H9 (cell line): ENCODE data around the gene BEND5. TPM values are rescaled to one million over a fixed set of nuclear protein-coding genes. Genes with fewer than 3 reads are reported as not detected.

Experiments used
- DNase-seq: peaks from one replicate; pipeline ENCODE4 v3.0.0-alpha.2; 2017
- H2AFZ ChIP-seq: one replicate; pipeline ENCODE4 v1.6.1; 2013; ENCODE audit warnings: mild to moderate bottlenecking, low read length, control low read depth, moderate library complexity
- H2AK5ac ChIP-seq: 2 replicates; pipeline ENCODE4 v1.6.1; 2013; ENCODE audit warnings: low read length, control low read depth, mixed read lengths; ENCODE audit not compliant: insufficient read length
- H2BK120ac ChIP-seq: one replicate; pipeline ENCODE4 v1.6.1; 2013; ENCODE audit warnings: low read depth, mild to moderate bottlenecking, low read length, control low read depth, inconsistent platforms; ENCODE audit not compliant: poor library complexity, severe bottlenecking
- H2BK12ac ChIP-seq: 2 replicates; pipeline ENCODE4 v1.6.1; 2013; ENCODE audit warnings: low read length, control low read depth, mixed read lengths, low read depth; ENCODE audit not compliant: insufficient read length
- H2BK15ac ChIP-seq: 2 replicates; pipeline ENCODE4 v1.6.1; 2013; ENCODE audit warnings: low read depth, low read length, control low read depth
- H2BK20ac ChIP-seq: one replicate; pipeline ENCODE4 v1.6.1; 2013; ENCODE audit warnings: low read depth, mild to moderate bottlenecking, low read length, control low read depth, inconsistent platforms; ENCODE audit not compliant: poor library complexity, severe bottlenecking
- H2BK5ac ChIP-seq: 2 replicates; pipeline ENCODE4 v1.6.1; 2013; ENCODE audit warnings: low read length, control low read depth, mixed read lengths; ENCODE audit not compliant: insufficient read length
- H3K14ac ChIP-seq: 2 replicates; pipeline ENCODE4 v1.6.1; 2013; ENCODE audit warnings: low read length, control low read depth; ENCODE audit not compliant: insufficient read depth
- H3K18ac ChIP-seq: 2 replicates; pipeline ENCODE4 v1.6.1; 2013; ENCODE audit warnings: low read depth, mild to moderate bottlenecking, mixed read lengths, low read length, control low read depth; ENCODE audit not compliant: insufficient read length
- H3K23ac ChIP-seq: 2 replicates; pipeline ENCODE4 v1.6.1; 2013; ENCODE audit warnings: low read length, control low read depth, mixed read lengths, low read depth; ENCODE audit not compliant: insufficient read length
- H3K23me2 ChIP-seq: 2 replicates; pipeline ENCODE4 v1.6.1; 2013; ENCODE audit warnings: low read depth, mild to moderate bottlenecking, mixed read lengths, low read length, control low read depth; ENCODE audit not compliant: insufficient read length, poor library complexity, severe bottlenecking
- H3K27ac ChIP-seq: 2 replicates; pipeline ENCODE4 v1.5.1; 2013; ENCODE audit warnings: low read length, control low read depth, mixed read lengths, low read depth; ENCODE audit not compliant: insufficient read length
- H3K27me3 ChIP-seq: 2 replicates; pipeline ENCODE4 v1.6.1; 2013; ENCODE audit warnings: low read length, control low read depth, inconsistent platforms; ENCODE audit not compliant: insufficient read depth
- H3K4ac ChIP-seq: 2 replicates; pipeline ENCODE4 v1.6.1; 2013; ENCODE audit warnings: low read depth, mild to moderate bottlenecking, control low read depth, inconsistent platforms, low read length, moderate library complexity
- H3K4me1 ChIP-seq: 2 replicates; pipeline ENCODE4 v1.6.1; 2013; ENCODE audit warnings: low read length, control low read depth, inconsistent platforms; ENCODE audit not compliant: insufficient read depth
- H3K4me2 ChIP-seq: 2 replicates; pipeline ENCODE4 v1.6.1; 2013; ENCODE audit warnings: low read length, control low read depth, mixed read lengths; ENCODE audit not compliant: insufficient read length, insufficient read depth
- H3K56ac ChIP-seq: 2 replicates; pipeline ENCODE4 v1.6.1; 2013; ENCODE audit warnings: low read depth, mild to moderate bottlenecking, mixed read lengths, low read length, control low read depth; ENCODE audit not compliant: insufficient read length
- H3K79me1 ChIP-seq: 2 replicates; pipeline ENCODE4 v1.6.1; 2013; ENCODE audit warnings: low read depth, mild to moderate bottlenecking, moderate library complexity, low read length, control low read depth, inconsistent platforms; ENCODE audit not compliant: insufficient read depth, poor library complexity, severe bottlenecking
- H3K79me2 ChIP-seq: 2 replicates; pipeline ENCODE4 v1.6.1; 2013; ENCODE audit warnings: low read length, control low read depth, inconsistent platforms; ENCODE audit not compliant: insufficient read depth
- H3K9ac ChIP-seq: 2 replicates; pipeline ENCODE4 v1.6.1; 2013; ENCODE audit warnings: low read length, control low read depth, mixed read lengths; ENCODE audit not compliant: insufficient read length; ENCODE audit errors: extremely low read depth
- H3K9me3 ChIP-seq: one replicate; pipeline ENCODE4 v1.6.1; 2013; ENCODE audit warnings: low read depth, low read length, inconsistent platforms; ENCODE audit not compliant: control insufficient read depth
- H3T11ph ChIP-seq: one replicate; pipeline ENCODE4 v1.6.1; 2013; ENCODE audit warnings: mild to moderate bottlenecking, low read length, control low read depth, inconsistent platforms
- H4K20me1 ChIP-seq: one replicate; pipeline ENCODE4 v1.6.1; 2013; ENCODE audit not compliant: control insufficient read depth, insufficient read length, insufficient read depth
- H4K5ac ChIP-seq: 2 replicates; pipeline ENCODE4 v1.6.1; 2013; ENCODE audit warnings: low read depth, mild to moderate bottlenecking, mixed read lengths, low read length, control low read depth; ENCODE audit not compliant: insufficient read length
- H4K8ac ChIP-seq: replicated peaks from 2 replicates; pipeline ENCODE4 v1.6.1; 2013; ENCODE audit warnings: low read length, control low read depth, mixed read lengths, low read depth; ENCODE audit not compliant: insufficient read length
- H4K91ac ChIP-seq: 2 replicates; pipeline ENCODE4 v1.6.1; 2013; ENCODE audit warnings: low read depth, mild to moderate bottlenecking, moderate library complexity, mixed read lengths, low read length, control low read depth; ENCODE audit not compliant: insufficient read length
- H3K27ac Mint-ChIP-seq, 3 experiments: 2 replicates in 2 of 3; 3 replicates in 1 of 3; pipeline ENCODE4 v1.8.0; 2020 to 2021; ENCODE audit warnings: mixed read lengths in 3 of 3, mild to moderate bottlenecking in 1 of 3, moderate library complexity in 1 of 3
- H3K27me3 Mint-ChIP-seq: 2 replicates; pipeline ENCODE4 v1.8.0; 2021; ENCODE audit warnings: low read depth, mild to moderate bottlenecking, moderate library complexity, mixed read lengths
- H3K36me3 Mint-ChIP-seq, 3 experiments: 2 replicates in 2 of 3; 3 replicates in 1 of 3; pipeline ENCODE4 v1.8.0; 2020 to 2021; ENCODE audit warnings: low read depth in 3 of 3, mixed read lengths in 3 of 3; ENCODE audit not compliant: insufficient read depth in 1 of 3
- H3K4me1 Mint-ChIP-seq, 2 experiments: 2 replicates each; pipeline ENCODE4 v1.8.0; 2020; ENCODE audit warnings: mixed read lengths in 2 of 2
- H3K4me3 Mint-ChIP-seq, 2 experiments: 2 replicates in 1 of 2; 3 replicates in 1 of 2; pipeline ENCODE4 v1.8.0; 2020 to 2021; ENCODE audit warnings: mild to moderate bottlenecking in 2 of 2, mixed read lengths in 2 of 2, moderate library complexity in 1 of 2
- H3K9me3 Mint-ChIP-seq, 2 experiments: 2 replicates in 1 of 2; 3 replicates in 1 of 2; pipeline ENCODE4 v1.8.0; 2020; ENCODE audit warnings: mild to moderate bottlenecking in 2 of 2, mixed read lengths in 2 of 2, moderate library complexity in 1 of 2
- CTCF ChIP-seq: fragments of 200-600 bp; sonication (generic); conservative IDR thresholded peaks from 3 replicates; pipeline ENCODE4 v1.8.0; 2021; ENCODE audit warnings: antibody characterized with exemption, mild to moderate bottlenecking
- WGBS: extraction: QIAGEN DNeasy Blood & Tissue Kit; methylation state at CpG from one replicate; pipeline ENCODE4 v1.1.7; 2013; ENCODE audit warnings: missing lambda C conversion rate, low lambda C conversion rate, mixed read lengths; ENCODE audit not compliant: insufficient read length; ENCODE audit errors: extremely low coverage; 5-methylcytosine and 5-hydroxymethylcytosine counted together
- total RNA-seq: library from RNA; stranded (reverse); gene quantifications from 2 replicates; pipeline ENCODE4 v1.2.1, GENCODE V29; 2021

The BEND5 gene
- total RNA-seq, 1 experiment from 2014 or later = 4.8 TPM

- no peaks in the 10 kb centered on the region for H3K36me3 Mint-ChIP-seq
- Histone ChIP-seq H3K56ac (no peak overlapping the region), H2BK15ac (no peak overlapping the region), H2BK12ac (no peak overlapping the region), H3K4me1 (no peaks in the 10 kb centered on the region), H3K23ac (no peak overlapping the region), H2BK20ac (no peak overlapping the region), H3K79me1 (no peaks in the 10 kb centered on the region), H3K23me2 (no peaks in the 10 kb centered on the region), H3K27ac (no peak overlapping the region), H3K79me2 (no peaks in the 10 kb centered on the region), H3K18ac (no peak overlapping the region), H3K4me2 (no peak overlapping the region), H4K20me1 (no peaks in the 10 kb centered on the region), H3K14ac (no peak overlapping the region), H3T11ph (no peak overlapping the region), H3K27me3 (no peaks in the 10 kb centered on the region; the same call in 1 of the 2 replicates), H2BK5ac (no peak overlapping the region), H4K91ac (no peak overlapping the region), H3K9ac (no peak overlapping the region), H4K5ac (no peak overlapping the region), H3K9me3 (no peaks in the 10 kb centered on the region), H3K4ac (no peak overlapping the region), H2AFZ (no peak overlapping the region), H2BK120ac (no peak overlapping the region), H4K8ac (no peak overlapping the region), H2AK5ac (no peak overlapping the region)
- peaks cover 1% of the 10 kb centered on the region; the same call in 1 of the 2 replicates for H3K27me3 Mint-ChIP-seq
- H3K4me3 Mint-ChIP-seq = no peak overlapping the region
- no peak overlapping the region; a peak in 1 of 7 replicates for H3K27ac Mint-ChIP-seq
- WGBS = no CpG with 5 or more reads among the region's 4 CpGs
- no peak for DNase-seq
- no peaks in the 10 kb centered on the region for H3K9me3 Mint-ChIP-seq
- H3K4me1 Mint-ChIP-seq = peaks cover 0 to 3% of the 10 kb centered on the region in 2 experiments; a peak in 1 of 4 replicates
- no peak for TF ChIP-seq CTCF
Measured at GRCh38 chr1:48718705-48719104, 58.0 kb downstream of the BEND5 start.
